ENCODE data around the gene GSDME. TPM values are rescaled to one million over a fixed set of nuclear protein-coding genes. Genes with fewer than 3 reads are reported as not detected.

GSDME gene
- 46.4 and 70.8 TPM in 2 replicates for total RNA-seq

- DNase-seq (ENCODE audit: low read depth): peak; percentile 69
- peak within 1 kb of the TSS; percentile 79 for H3K4me3 ChIP-seq (ENCODE audit: low read depth, low read length)
- TF ChIP-seq CTCF (IDR thresholded peaks at IDR 0.05; ENCODE audit: insufficient read depth, low read depth, low read length): no peak
Observed at GRCh38 chr7:24757353-24758275, at the start of gene GSDME. TSS of gene GSDME (minus strand) at chr7:24757464. CDS start at chr7:24749774, 7,690 bp downstream.

DNA sequence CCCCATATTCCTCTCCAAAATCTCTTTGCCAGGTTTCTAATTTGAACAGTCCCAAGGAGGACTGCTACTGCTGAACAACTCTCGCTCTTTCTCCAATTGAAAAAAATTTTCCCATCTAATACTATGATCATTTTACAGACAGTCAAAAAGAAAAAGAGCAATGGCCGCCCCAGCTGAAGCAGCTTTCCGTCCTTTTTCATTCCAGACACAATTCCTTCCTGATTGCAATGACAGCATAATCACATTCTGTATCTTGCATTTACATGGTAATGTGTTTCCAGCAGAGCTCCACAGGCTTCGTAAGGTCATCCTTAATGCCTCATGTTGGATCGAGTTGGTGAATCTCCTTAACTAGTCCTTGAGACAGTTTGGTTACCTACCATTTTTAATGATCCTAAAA lies 45.0 kb upstream of the GSDME start:
- no peak for DNase-seq (ENCODE audit: low read depth)
- H3K4me3 ChIP-seq (ENCODE audit: low read depth, low read length): no peak overlapping the region
- TF ChIP-seq CTCF (IDR thresholded peaks at IDR 0.05; ENCODE audit: insufficient read depth, low read depth, low read length): no peak

DNA sequence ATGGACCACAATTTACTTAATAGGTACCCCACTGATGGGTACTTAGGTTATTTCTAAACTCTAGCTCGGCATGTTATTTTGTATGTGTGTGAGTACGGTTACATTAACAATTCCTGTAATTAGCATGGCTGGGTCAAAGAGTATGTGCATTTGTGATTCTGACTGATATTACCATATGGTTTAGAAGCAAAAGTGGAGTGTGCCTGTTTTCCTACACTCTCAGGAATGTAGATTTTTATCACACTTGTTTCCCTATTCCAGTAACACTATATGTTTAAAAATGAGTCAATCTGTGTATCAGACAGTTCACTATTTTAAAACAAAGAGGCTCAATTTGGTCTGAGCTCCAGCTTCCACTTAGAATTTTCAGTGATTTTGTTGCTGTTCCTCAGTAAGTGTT lies 44.6 kb upstream of the GSDME start:
- no peak for DNase-seq (ENCODE audit: low read depth)
- H3K4me3 ChIP-seq (ENCODE audit: low read depth, low read length): no peak overlapping the region
- TF ChIP-seq CTCF (IDR thresholded peaks at IDR 0.05; ENCODE audit: insufficient read depth, low read depth, low read length): no peak

DNA sequence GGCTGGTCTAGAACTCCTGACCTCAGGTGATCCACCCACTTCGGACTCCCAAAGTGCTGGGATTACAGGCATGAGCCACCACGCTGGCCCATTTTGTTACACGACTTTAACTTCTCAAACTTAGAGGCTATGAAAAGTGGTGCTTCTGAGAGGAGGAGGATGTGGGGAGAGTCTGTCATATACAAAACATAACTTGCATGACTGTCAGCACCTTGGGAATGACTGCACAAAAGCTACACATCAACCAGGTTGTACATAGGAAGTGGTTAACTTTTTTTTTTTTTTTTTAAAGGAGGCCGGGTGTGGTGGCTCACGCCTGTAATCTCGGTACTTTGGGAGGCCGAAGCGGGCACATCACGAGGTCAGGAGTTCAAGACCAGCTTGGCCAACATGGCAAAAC lies 43.4 kb upstream of the GSDME start:
- DNase-seq (ENCODE audit: low read depth): no peak
- TF ChIP-seq CTCF (IDR thresholded peaks at IDR 0.05; ENCODE audit: insufficient read depth, low read depth, low read length): no peak

DNA sequence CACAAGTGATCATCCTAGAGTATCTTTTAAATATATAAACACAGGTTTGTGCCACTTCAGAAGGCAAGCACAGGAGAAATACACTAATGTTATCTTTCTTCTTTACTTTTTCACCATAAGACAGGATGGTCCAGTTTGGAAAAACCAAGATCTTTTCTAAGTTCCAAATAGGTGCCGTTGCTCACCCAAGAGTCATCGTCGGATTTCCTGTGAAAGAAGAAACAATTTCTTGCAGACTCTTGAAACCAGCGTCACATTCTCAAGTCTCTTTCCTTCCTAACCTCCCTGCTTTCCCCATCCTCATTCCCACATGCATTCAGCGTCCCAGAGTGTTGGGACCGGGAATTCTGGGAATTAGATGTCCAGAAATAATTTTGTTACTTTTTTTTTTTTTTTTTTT lies 42.8 kb upstream of the GSDME start:
- no peak for DNase-seq (ENCODE audit: low read depth)
- H3K4me3 ChIP-seq (ENCODE audit: low read depth, low read length): no peak overlapping the region
- TF ChIP-seq CTCF (IDR thresholded peaks at IDR 0.05; ENCODE audit: insufficient read depth, low read depth, low read length): no peak

More for the DNA sequence above, 43.4 kb upstream of the GSDME start:
- H3K4me3 ChIP-seq (ENCODE audit: low read depth, low read length): no peak overlapping the region

DNA sequence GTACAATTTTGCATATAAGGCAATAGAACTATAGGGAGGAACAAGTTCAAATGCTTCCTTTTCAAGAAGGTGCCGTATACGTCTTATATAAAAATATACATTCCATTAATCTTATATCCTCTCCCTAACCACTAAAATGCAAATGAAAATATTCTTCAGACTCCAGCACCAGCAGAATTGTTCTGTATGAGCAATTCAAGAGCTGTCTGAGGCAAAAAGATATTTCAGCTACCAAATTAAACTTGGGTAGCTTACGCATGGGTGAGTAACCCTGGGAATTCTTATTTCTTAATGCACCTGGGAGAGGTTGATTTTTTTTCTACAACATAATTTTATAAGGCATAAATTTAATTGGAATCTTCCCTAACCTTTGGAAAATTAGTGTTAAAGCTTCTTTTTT lies 42.2 kb upstream of the GSDME start:
- DNase-seq (ENCODE audit: low read depth): no peak
- TF ChIP-seq CTCF (IDR thresholded peaks at IDR 0.05; ENCODE audit: insufficient read depth, low read depth, low read length): no peak
- no peak overlapping the region for H3K4me3 ChIP-seq (ENCODE audit: low read depth, low read length)

All from fibroblast of villous mesenchyme (primary cell).